Osteocyte (in vitro differentiated cells): ENCODE results near the gene GHR. TPM values are rescaled to one million over a fixed set of nuclear protein-coding genes. Genes with fewer than 3 reads are reported as not detected.
"Not testable (repeated sequence)": the region's sequence is repeated elsewhere in the genome, so short reads cannot be mapped to it uniquely, and the experiment has no call there.

Experiments used
- DNase-seq: peaks from one replicate; pipeline ENCODE4 v3.0.0; 2021; ENCODE audit warnings: mixed read lengths; ENCODE audit not compliant: unreplicated experiment; ENCODE audit errors: extremely low spot score
- H3K27ac Mint-ChIP-seq: one replicate; pipeline ENCODE4 v1.8.0; 2021; ENCODE audit warnings: mild to moderate bottlenecking, mixed read lengths; ENCODE audit not compliant: unreplicated experiment
- H3K27me3 Mint-ChIP-seq: one replicate; pipeline ENCODE4 v1.8.0; 2021; ENCODE audit warnings: mixed read lengths; ENCODE audit not compliant: unreplicated experiment
- H3K36me3 Mint-ChIP-seq: one replicate; pipeline ENCODE4 v1.8.0; 2021; ENCODE audit warnings: mixed read lengths; ENCODE audit not compliant: unreplicated experiment
- H3K4me1 Mint-ChIP-seq: one replicate; pipeline ENCODE4 v1.8.0; 2021; ENCODE audit warnings: mixed read lengths; ENCODE audit not compliant: unreplicated experiment
- H3K4me3 Mint-ChIP-seq: one replicate; pipeline ENCODE4 v1.8.0; 2021; ENCODE audit warnings: mild to moderate bottlenecking, moderate library complexity, mixed read lengths; ENCODE audit not compliant: unreplicated experiment
- H3K9me3 Mint-ChIP-seq: one replicate; pipeline ENCODE4 v1.8.0; 2021; ENCODE audit warnings: mixed read lengths; ENCODE audit not compliant: unreplicated experiment
- CTCF ChIP-seq: fragments of 200-600 bp; sonication (generic); IDR thresholded peaks from 2 replicates; pipeline ENCODE4 v1.5.0; 2021; ENCODE audit warnings: antibody characterized with exemption, mild to moderate bottlenecking, moderate library complexity
- total RNA-seq: library from RNA; stranded (reverse); gene quantifications from 2 replicates; pipeline ENCODE4 v1.2.1, GENCODE V29; 2021

Gene GHR
- total RNA-seq, 1 donor from 2014 or later, result 2.3 TPM

GRCh38 chr5:42718591-42718990 lies 295.4 kb downstream of the GHR start:
- H3K36me3 Mint-ChIP-seq, result no peaks in the 10 kb centered on the region
- H3K27me3 Mint-ChIP-seq, result no peaks in the 10 kb centered on the region
- H3K9me3 Mint-ChIP-seq, result no peaks in the 10 kb centered on the region
- TF ChIP-seq CTCF, result no peak
- H3K27ac Mint-ChIP-seq, result no peak overlapping the region
- DNase-seq, result no peak
- no peaks in the 10 kb centered on the region for H3K4me1 Mint-ChIP-seq
- no peak overlapping the region for H3K4me3 Mint-ChIP-seq

- TF ChIP-seq CTCF, result no peak
- no peak overlapping the region for H3K27ac Mint-ChIP-seq
- DNase-seq, result no peak
- no peak overlapping the region for H3K4me3 Mint-ChIP-seq
- H3K27me3 Mint-ChIP-seq, result no peaks in the 10 kb centered on the region
- H3K9me3 Mint-ChIP-seq, result no peaks in the 10 kb centered on the region
- H3K4me1 Mint-ChIP-seq, result no peaks in the 10 kb centered on the region
- no peaks in the 10 kb centered on the region for H3K36me3 Mint-ChIP-seq
These were observed 295.8 kb downstream of the GHR start for GRCh38 chr5:42719034-42719433.

GRCh38 chr5:42720251-42720650 lies 297.0 kb downstream of the GHR start:
- H3K9me3 Mint-ChIP-seq, result no peaks in the 10 kb centered on the region

GRCh38 chr5:42721484-42721883 lies 298.2 kb downstream of the GHR start:
- Mint-ChIP-seq H3K36me3 (no peaks in the 10 kb centered on the region), H3K9me3 (no peaks in the 10 kb centered on the region), H3K27me3 (no peaks in the 10 kb centered on the region), H3K27ac (no peak overlapping the region), H3K4me3 (no peak overlapping the region), H3K4me1 (no peaks in the 10 kb centered on the region)
- no peak for DNase-seq
- no peak for TF ChIP-seq CTCF

More at GRCh38 chr5:42720251-42720650, 297.0 kb downstream of the GHR start:
- H3K36me3 Mint-ChIP-seq, result no peaks in the 10 kb centered on the region
- no peak overlapping the region for H3K27ac Mint-ChIP-seq
- no peaks in the 10 kb centered on the region for H3K27me3 Mint-ChIP-seq
- H3K4me1 Mint-ChIP-seq, result no peaks in the 10 kb centered on the region
- H3K4me3 Mint-ChIP-seq, result no peak overlapping the region
- no peak for DNase-seq
- no peak for TF ChIP-seq CTCF

GRCh38 chr5:42734531-42735058 lies 311.4 kb downstream of the GHR start:
- not testable (repeated sequence) for H3K27me3 Mint-ChIP-seq, H3K9me3 Mint-ChIP-seq, H3K36me3 Mint-ChIP-seq, DNase-seq, H3K4me3 Mint-ChIP-seq, H3K27ac Mint-ChIP-seq, H3K4me1 Mint-ChIP-seq

- no peak for TF ChIP-seq CTCF
- H3K9me3 Mint-ChIP-seq, result no peaks in the 10 kb centered on the region
- no peak overlapping the region for H3K27ac Mint-ChIP-seq
- no peaks in the 10 kb centered on the region for H3K4me1 Mint-ChIP-seq
- no peak for DNase-seq
- no peak overlapping the region for H3K4me3 Mint-ChIP-seq
- no peaks in the 10 kb centered on the region for H3K36me3 Mint-ChIP-seq
- no peaks in the 10 kb centered on the region for H3K27me3 Mint-ChIP-seq
These were observed 317.7 kb downstream of the GHR start for GRCh38 chr5:42740920-42741319.
